ENCODE results near the gene PBX2.

DNA sequence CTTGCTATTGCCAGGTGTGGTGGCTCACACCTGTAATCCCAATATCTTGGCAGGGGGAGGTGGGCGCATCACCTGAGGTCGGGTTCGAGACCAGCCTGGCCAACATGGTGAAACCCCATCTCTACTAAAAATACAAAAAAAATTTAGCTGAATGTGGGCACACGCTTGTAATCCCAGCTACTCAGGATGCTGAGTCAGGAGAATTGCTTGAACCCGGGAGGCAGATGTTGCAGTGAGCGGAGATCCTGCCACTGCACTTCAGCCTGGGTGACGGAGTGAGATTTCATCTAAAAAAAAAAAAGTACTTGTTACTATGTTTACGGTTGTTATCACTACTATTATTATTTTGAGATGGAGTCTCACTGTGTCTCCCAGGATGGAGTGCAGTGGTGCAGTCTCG, 33.1 kb downstream of the PBX2 start:
- TF ChIP-seq POLR2AphosphoS5 (IDR thresholded peaks at IDR 0.05) = no peak
- TF ChIP-seq, protein P1, sequence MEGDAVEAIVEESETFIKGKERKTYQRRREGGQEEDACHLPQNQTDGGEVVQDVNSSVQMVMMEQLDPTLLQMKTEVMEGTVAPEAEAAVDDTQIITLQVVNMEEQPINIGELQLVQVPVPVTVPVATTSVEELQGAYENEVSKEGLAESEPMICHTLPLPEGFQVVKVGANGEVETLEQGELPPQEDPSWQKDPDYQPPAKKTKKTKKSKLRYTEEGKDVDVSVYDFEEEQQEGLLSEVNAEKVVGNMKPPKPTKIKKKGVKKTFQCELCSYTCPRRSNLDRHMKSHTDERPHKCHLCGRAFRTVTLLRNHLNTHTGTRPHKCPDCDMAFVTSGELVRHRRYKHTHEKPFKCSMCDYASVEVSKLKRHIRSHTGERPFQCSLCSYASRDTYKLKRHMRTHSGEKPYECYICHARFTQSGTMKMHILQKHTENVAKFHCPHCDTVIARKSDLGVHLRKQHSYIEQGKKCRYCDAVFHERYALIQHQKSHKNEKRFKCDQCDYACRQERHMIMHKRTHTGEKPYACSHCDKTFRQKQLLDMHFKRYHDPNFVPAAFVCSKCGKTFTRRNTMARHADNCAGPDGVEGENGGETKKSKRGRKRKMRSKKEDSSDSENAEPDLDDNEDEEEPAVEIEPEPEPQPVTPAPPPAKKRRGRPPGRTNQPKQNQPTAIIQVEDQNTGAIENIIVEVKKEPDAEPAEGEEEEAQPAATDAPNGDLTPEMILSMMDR (IDR thresholded peaks at IDR 0.05) = no peak
